ENCODE data around the gene SIRT4. TPM values are rescaled to one million over a fixed set of nuclear protein-coding genes. Genes with fewer than 3 reads are reported as not detected.

Gene SIRT4
- total and polyA plus RNA-seq, 11 donors: 3.0 to 10.6 (median 4.7) TPM

DNA sequence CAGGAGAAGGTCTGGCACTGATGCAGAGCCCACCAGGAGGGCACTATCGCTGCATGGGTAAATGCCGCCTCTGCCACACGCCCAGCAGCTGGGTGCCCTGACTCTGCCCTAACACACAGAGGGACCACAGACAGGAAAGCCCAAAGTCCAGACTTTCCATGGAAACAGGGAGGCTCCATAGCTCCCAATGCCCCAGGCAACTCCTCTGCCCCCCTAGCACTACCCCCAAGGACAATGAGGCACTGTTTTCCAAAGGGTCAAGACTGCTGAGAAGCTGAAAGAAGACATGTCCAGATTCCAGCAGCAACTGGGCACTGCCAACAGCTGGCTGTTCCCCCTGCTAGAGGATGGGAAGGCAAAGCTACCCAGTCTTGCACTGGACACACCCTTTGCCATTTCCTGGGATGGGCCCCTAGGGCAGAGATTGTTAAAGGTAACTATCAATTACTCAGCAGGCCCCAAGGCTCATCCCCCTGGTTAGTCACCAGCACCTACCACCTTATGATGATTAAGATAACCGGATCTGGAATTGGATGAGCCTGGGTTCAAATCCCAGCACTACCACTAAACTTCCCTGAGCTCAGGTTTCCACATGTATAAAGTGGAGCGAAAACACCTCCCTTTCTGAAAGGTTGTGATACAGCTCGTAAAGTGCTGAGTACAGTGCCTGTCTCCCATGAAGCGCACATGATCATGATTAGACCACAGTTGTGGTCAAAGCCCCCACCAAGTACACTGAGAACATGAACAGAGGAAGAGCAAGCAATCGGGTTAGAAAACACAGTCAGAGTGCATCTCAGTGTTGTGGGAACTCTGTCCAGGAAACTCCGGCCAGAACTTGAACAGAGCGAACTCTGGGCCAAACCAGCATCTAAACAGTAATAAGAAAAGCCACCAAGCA is 39.9 kb upstream of the SIRT4 start:
- no peaks in the 10 kb centered on the region for H3K27me3 ChIP-seq
- H3K36me3 ChIP-seq: peaks cover 0 to 16% (median 0%) of the 10 kb centered on the region in 9 donors
- peak overlapping the region; percentile 88 to 99 (median 97) for H3K27ac ChIP-seq
- WGBS, 4 donors: 46 to 68% (median 53%) methylated on average over 7 to 10 of the region's 10 CpGs
- DNase-seq (no peak), ATAC-seq (peak in 1 of 4 donors; percentile 25)
- H3K4me3 ChIP-seq: peak overlapping the region in 11 of 12 donors; percentile 91 to 100 (median 98)
- no peak for TF ChIP-seq POLR2A (IDR thresholded peaks at IDR 0.05)
- TF ChIP-seq, protein P1, sequence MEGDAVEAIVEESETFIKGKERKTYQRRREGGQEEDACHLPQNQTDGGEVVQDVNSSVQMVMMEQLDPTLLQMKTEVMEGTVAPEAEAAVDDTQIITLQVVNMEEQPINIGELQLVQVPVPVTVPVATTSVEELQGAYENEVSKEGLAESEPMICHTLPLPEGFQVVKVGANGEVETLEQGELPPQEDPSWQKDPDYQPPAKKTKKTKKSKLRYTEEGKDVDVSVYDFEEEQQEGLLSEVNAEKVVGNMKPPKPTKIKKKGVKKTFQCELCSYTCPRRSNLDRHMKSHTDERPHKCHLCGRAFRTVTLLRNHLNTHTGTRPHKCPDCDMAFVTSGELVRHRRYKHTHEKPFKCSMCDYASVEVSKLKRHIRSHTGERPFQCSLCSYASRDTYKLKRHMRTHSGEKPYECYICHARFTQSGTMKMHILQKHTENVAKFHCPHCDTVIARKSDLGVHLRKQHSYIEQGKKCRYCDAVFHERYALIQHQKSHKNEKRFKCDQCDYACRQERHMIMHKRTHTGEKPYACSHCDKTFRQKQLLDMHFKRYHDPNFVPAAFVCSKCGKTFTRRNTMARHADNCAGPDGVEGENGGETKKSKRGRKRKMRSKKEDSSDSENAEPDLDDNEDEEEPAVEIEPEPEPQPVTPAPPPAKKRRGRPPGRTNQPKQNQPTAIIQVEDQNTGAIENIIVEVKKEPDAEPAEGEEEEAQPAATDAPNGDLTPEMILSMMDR (IDR thresholded peaks at IDR 0.05): no peak
- H3K4me1 ChIP-seq: peaks cover 14 to 80% (median 73%) of the 10 kb centered on the region in 12 donors
- no peaks in the 10 kb centered on the region for H3K9me3 ChIP-seq
- intact Hi-C loops (cut with DNase I): no loop called here

DNA sequence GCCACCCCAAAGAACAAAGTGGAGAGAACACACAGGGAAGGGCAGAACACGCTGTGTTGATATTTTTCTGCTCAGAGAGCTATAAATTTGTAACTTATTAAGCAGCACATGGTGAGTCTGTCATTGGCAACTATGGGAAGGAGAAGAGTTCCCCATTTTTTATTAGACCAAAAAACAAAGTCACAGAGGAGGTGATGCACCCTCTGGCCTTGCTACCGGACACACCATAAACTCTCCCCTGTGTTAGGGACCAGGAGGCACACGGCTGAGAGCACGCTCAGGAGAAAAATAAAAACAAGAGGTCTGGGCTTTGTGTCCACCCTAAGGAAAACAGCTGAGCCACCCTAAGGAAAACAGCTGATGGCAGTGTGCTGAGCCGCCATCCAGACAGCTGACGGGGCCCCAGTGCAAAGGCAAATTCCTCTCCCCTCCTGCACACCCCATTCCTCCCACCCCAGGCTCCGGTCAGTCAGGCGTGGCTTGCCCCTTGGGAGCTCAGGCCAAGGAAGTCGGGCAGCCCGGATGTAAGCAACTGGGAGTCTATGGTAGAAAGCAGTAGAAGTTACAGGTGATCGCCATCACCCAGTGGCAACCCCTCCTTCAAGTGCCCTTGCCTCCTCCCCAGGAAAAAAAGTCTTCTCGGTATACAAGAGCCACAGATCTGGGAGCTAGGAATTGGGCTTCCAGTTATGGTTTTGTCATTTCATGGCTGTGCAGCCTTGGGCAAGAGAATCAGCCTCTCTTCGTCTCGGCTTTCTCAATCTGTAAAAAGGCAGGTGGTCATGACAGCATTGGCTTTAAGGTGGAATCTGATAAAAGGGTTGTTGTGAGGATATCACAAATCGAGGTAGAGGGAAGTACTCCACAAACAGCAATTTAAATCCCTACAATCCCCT is 39.0 kb upstream of the SIRT4 start:
- Histone ChIP-seq H3K4me1 (peaks cover 7 to 71% (median 64%) of the 10 kb centered on the region in 12 donors), H3K27ac (peak overlapping the region; percentile 88 to 99 (median 97)), H3K9me3 (no peaks in the 10 kb centered on the region), H3K36me3 (peaks cover 0 to 16% (median 0%) of the 10 kb centered on the region in 9 donors), H3K27me3 (no peaks in the 10 kb centered on the region), H3K4me3 (peak overlapping the region; percentile 91 to 100 (median 98))
- intact Hi-C loops (cut with DNase I): no loop called here
- ATAC-seq: peak; percentile 19 to 50 (median 36)
- no peak for TF ChIP-seq POLR2A (IDR thresholded peaks at IDR 0.05)
- TF ChIP-seq, protein P1 (IDR thresholded peaks at IDR 0.05): no peak
- peak in 4 of 5 donors; percentile 59 to 69 (median 64) for DNase-seq
- WGBS, 4 donors: 21 to 50% (median 33%) methylated on average over 9 to 15 of the region's 15 CpGs

DNA sequence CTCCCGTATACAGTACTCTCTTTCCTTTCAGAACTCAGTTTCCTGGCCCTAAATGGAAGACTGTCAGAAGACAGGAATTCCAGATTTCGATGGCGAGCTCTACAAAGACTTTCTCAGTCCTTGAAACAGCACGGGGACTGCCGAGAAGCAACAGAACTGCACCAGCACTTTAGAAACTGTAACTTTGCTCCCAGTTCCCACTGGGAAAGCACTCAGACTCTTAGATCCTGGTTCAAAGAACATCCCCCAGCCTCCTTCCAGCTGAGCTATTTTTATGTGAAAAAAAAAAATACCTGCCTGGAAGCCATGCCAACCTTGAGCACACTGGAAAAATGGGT is 38.4 kb upstream of the SIRT4 start:
- H3K27ac ChIP-seq: peak overlapping the region; percentile 88 to 99 (median 97)
- peaks cover 7 to 65% (median 57%) of the 10 kb centered on the region in 12 donors for H3K4me1 ChIP-seq

More for the DNA sequence above, 38.4 kb upstream of the SIRT4 start:
- WGBS, 4 donors: 12 to 41% (median 16%) methylated on average over 5 of the region's 5 CpGs
- DNase-seq: no peak
- H3K36me3 ChIP-seq: peaks cover 0 to 16% (median 0%) of the 10 kb centered on the region in 9 donors
- H3K4me3 ChIP-seq: peak overlapping the region; percentile 91 to 100 (median 98)
- ATAC-seq: no peak
- intact Hi-C loops (cut with DNase I): loop anchor here in 1 of 10 donors (2.0 kb wide), 1 partner anchor 63 kb away; the partner anchor contains the start of gene RPLP0
- no peaks in the 10 kb centered on the region for H3K9me3 ChIP-seq
- H3K27me3 ChIP-seq: no peaks in the 10 kb centered on the region
- TF ChIP-seq, protein P1 (IDR thresholded peaks at IDR 0.05): no peak
- no peak for TF ChIP-seq POLR2A (IDR thresholded peaks at IDR 0.05)
